Hepatocyte (in vitro differentiated cells): ENCODE data around the gene PEX7. TPM values are rescaled to one million over a fixed set of nuclear protein-coding genes. Genes with fewer than 3 reads are reported as not detected.
A peak's percentile ranks its signal among the peaks of the same experiment; 100 is the strongest.

Experiments used
- DNase-seq: peaks from one replicate; pipeline ENCODE4 v3.0.0-alpha.2; 2016; ENCODE audit warnings: low spot score
- H2AFZ ChIP-seq: fragments of 200-600 bp; sonication (generic); 2 replicates; pipeline ENCODE4 v1.6.0; 2016; ENCODE audit warnings: antibody characterized with exemption, mild to moderate bottlenecking
- H3K27ac ChIP-seq: fragments of 200-600 bp; sonication (generic); 2 replicates; pipeline ENCODE4 v1.5.1; 2016; ENCODE audit warnings: mild to moderate bottlenecking
- H3K27me3 ChIP-seq: fragments of 200-600 bp; sonication (generic); 2 replicates; pipeline ENCODE4 v1.6.1; 2016
- H3K36me3 ChIP-seq: fragments of 200-600 bp; sonication (generic); replicated peaks from 2 replicates; pipeline ENCODE4 v1.5.1; 2016; ENCODE audit warnings: low read depth; ENCODE audit not compliant: insufficient read depth
- H3K4me1 ChIP-seq: fragments of 200-600 bp; sonication (generic); 2 replicates; pipeline ENCODE4 v1.5.1; 2016; ENCODE audit warnings: mild to moderate bottlenecking, moderate library complexity; ENCODE audit not compliant: insufficient read depth
- H3K4me2 ChIP-seq: fragments of 200-600 bp; sonication (generic); 2 replicates; pipeline ENCODE4 v1.6.0; 2016
- H3K4me3 ChIP-seq: fragments of 200-600 bp; sonication (generic); 2 replicates; pipeline ENCODE4 v1.5.1; 2016; ENCODE audit warnings: mild to moderate bottlenecking
- H3K79me2 ChIP-seq: fragments of 200-600 bp; sonication (generic); 2 replicates; pipeline ENCODE4 v1.6.0; 2017; ENCODE audit warnings: mild to moderate bottlenecking
- H3K9me2 ChIP-seq: fragments of 200-600 bp; sonication (generic); replicated peaks from 2 replicates; pipeline ENCODE4 v1.6.0; 2017; ENCODE audit warnings: mild to moderate bottlenecking; ENCODE audit not compliant: insufficient read depth
- H3K9me3 ChIP-seq: fragments of 200-600 bp; sonication (generic); 2 replicates; pipeline ENCODE4 v1.5.1; 2016; ENCODE audit warnings: low read depth, mild to moderate bottlenecking
- H4K20me1 ChIP-seq: fragments of 200-600 bp; sonication (generic); 2 replicates; pipeline ENCODE4 v1.6.0; 2016; ENCODE audit warnings: mild to moderate bottlenecking; ENCODE audit not compliant: insufficient read depth, poor library complexity, severe bottlenecking
- CTCF ChIP-seq: fragments of 200-600 bp; sonication (generic); IDR thresholded peaks from 2 replicates; pipeline ENCODE4 v1.5.1; 2016; ENCODE audit warnings: antibody characterized with exemption, mild to moderate bottlenecking; ENCODE audit not compliant: poor library complexity
- EZH2 ChIP-seq: fragments of 200-600 bp; sonication (generic); IDR thresholded peaks from 2 replicates; pipeline ENCODE4 v1.6.1; 2016; ENCODE audit warnings: antibody characterized with exemption, mild to moderate bottlenecking, borderline replicate concordance
- EZH2phosphoT487 ChIP-seq: fragments of 200-600 bp; sonication (generic); IDR thresholded peaks from one replicate; pipeline ENCODE4 v1.6.1; 2018; ENCODE audit warnings: antibody characterized with exemption, mild to moderate bottlenecking, low read depth, moderate library complexity; ENCODE audit not compliant: unreplicated experiment, severe bottlenecking
- WGBS: methylation state at CpG from one replicate; pipeline ENCODE4 v1.1.6; 2016; ENCODE audit warnings: low lambda C conversion rate; ENCODE audit errors: missing lambda C conversion rate; 5-methylcytosine and 5-hydroxymethylcytosine counted together
- polyA plus RNA-seq: library from polyadenylated mRNA; unstranded; fragments of >200 nt; fragmentation: Nextera tagmentation; extraction: Ambion mirVana; gene quantifications from 2 replicates; pipeline ENCODE4 v1.2.1, GENCODE V29; 2016
- total RNA-seq: library from RNA; depleted of rRNA; stranded (reverse); fragments of >200 nt; gene quantifications from 2 replicates; pipeline ENCODE4 v1.2.3, GENCODE V29; 2014

The PEX7 gene
- total and polyA plus RNA-seq, 2 experiments from 2014 or later = 9.6 to 15.6 TPM

GRCh38 chr6:136774228-136775041, 48.0 kb upstream of the PEX7 start:
- TF ChIP-seq CTCF (no peak), EZH2phosphoT487 (no peak), EZH2 (no peak)
- H3K4me3 ChIP-seq = no peak overlapping the region
- H2AFZ ChIP-seq = no peak overlapping the region
- no peaks in the 10 kb centered on the region for H3K27me3 ChIP-seq
- no peaks in the 10 kb centered on the region for H3K9me2 ChIP-seq
- no peaks in the 10 kb centered on the region for H3K9me3 ChIP-seq
- no peaks in the 10 kb centered on the region for H3K4me1 ChIP-seq
- WGBS = 83% methylated on average over 6 of the region's 6 CpGs
- no peak for DNase-seq
- no peaks in the 10 kb centered on the region for H4K20me1 ChIP-seq
- H3K36me3 ChIP-seq = no peaks in the 10 kb centered on the region
- H3K79me2 ChIP-seq = no peaks in the 10 kb centered on the region
- peak overlapping the region; percentile 33 for H3K27ac ChIP-seq
- H3K4me2 ChIP-seq = no peak overlapping the region

GRCh38 chr6:136775081-136775480, 47.3 kb upstream of the PEX7 start:
- no peak overlapping the region for H3K27ac ChIP-seq
- no peak overlapping the region for H3K4me2 ChIP-seq
- no peaks in the 10 kb centered on the region for H3K27me3 ChIP-seq
- H3K4me3 ChIP-seq = no peak overlapping the region
- H3K36me3 ChIP-seq = no peaks in the 10 kb centered on the region
- no peak for TF ChIP-seq EZH2phosphoT487
- no peak for TF ChIP-seq EZH2
- no peak for TF ChIP-seq CTCF
- no peak overlapping the region for H2AFZ ChIP-seq
- no peaks in the 10 kb centered on the region for H3K4me1 ChIP-seq
- no peak for DNase-seq
- WGBS = 86% methylated on average over 3 of the region's 3 CpGs
- no peaks in the 10 kb centered on the region for H3K9me3 ChIP-seq
- H4K20me1 ChIP-seq = no peaks in the 10 kb centered on the region
- H3K79me2 ChIP-seq = no peaks in the 10 kb centered on the region
- H3K9me2 ChIP-seq = no peaks in the 10 kb centered on the region

GRCh38 chr6:136775548-136775947, 46.8 kb upstream of the PEX7 start:
- H3K4me1 ChIP-seq = no peaks in the 10 kb centered on the region
- WGBS = 82% methylated on average over 2 of the region's 2 CpGs

More at GRCh38 chr6:136775548-136775947, 46.8 kb upstream of the PEX7 start:
- Histone ChIP-seq H3K27me3 (no peaks in the 10 kb centered on the region), H3K9me2 (no peaks in the 10 kb centered on the region), H3K36me3 (no peaks in the 10 kb centered on the region), H4K20me1 (no peaks in the 10 kb centered on the region), H3K9me3 (no peaks in the 10 kb centered on the region), H3K4me2 (no peak overlapping the region), H3K27ac (no peak overlapping the region), H3K4me3 (no peak overlapping the region), H2AFZ (no peak overlapping the region), H3K79me2 (no peaks in the 10 kb centered on the region)
- DNase-seq = no peak
- TF ChIP-seq EZH2phosphoT487 = no peak
- TF ChIP-seq CTCF = no peak
- TF ChIP-seq EZH2 = no peak
